ENCODE measurements around the gene PCNX2.
"Not testable (repeated sequence)": the region's sequence is repeated elsewhere in the genome, so short reads cannot be mapped to it uniquely, and the experiment has no call there.

Gene PCNX2

GRCh38 chr1:233144434-233144833 lies 151.1 kb downstream of the PCNX2 start:
- no peak for DNase-seq

- no peak for DNase-seq
Observed at GRCh38 chr1:233143241-233143640, 152.3 kb downstream of the PCNX2 start.

- no peak for DNase-seq
Observed at GRCh38 chr1:233140974-233141373, 154.6 kb downstream of the PCNX2 start.

GRCh38 chr1:233140499-233140898 lies 155.0 kb downstream of the PCNX2 start:
- no peak for DNase-seq

DNA sequence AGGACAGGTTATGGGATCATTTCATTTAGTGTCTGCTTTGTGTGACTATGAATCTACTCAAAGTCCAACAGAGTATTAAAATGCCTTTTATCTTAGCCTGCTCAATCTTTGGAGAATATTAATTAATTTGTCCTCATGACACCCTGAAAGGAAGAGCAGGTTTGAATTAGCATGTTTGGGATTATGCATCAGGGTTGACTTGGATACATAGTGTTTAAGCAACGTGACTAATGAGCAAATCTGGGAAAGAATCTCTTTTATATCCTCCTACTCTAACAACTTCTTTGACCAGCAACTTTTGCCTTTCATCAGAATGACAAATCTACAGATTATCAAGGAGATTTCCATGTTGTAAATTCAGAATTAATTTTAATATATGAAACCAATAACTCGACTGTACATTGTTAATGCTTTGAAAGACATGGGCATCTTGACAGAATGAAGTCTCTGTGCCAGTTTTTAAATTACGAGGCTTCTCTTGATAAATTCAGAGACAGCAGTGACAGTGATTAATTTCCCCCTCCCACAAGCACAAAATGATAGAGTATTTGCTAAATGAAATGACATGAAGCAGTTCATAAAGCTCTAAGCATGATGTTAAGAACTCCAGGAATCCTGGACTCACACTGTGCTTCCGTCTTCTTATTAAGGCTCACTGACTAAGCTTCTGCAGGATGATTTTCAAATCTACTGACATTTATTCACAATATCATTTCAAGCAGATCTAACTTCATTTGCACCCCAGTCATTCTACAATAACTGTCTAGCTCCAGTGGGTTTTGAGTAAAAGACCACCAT lies 156.5 kb downstream of the PCNX2 start:
- DNase-seq = no peak

GRCh38 chr1:233135833-233136232 lies 159.7 kb downstream of the PCNX2 start:
- no peak for DNase-seq

GRCh38 chr1:233132445-233132844 lies 163.1 kb downstream of the PCNX2 start:
- no peak for DNase-seq

GRCh38 chr1:233129031-233129430 lies 166.5 kb downstream of the PCNX2 start:
- DNase-seq = not testable (repeated sequence)

DNA sequence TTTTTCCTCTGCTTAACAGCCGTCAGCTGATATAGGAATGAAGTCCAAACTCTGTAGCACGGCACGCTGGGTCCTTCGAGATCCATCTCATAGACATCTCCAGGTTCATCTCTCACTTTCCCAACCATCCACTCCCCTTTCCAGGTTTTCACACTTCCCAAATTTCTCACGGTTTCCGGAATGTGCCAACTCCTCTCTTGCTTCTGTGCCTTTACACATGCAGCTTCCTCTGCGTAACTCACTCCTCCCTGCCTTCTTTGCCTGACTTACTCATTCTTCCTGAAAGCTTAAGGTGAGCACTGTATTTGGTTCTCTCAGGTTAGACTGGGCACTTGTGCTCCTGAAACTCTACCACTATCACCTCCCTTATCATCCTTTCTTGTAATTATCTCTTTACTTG lies 168.4 kb downstream of the PCNX2 start:
- DNase-seq = no peak

DNA sequence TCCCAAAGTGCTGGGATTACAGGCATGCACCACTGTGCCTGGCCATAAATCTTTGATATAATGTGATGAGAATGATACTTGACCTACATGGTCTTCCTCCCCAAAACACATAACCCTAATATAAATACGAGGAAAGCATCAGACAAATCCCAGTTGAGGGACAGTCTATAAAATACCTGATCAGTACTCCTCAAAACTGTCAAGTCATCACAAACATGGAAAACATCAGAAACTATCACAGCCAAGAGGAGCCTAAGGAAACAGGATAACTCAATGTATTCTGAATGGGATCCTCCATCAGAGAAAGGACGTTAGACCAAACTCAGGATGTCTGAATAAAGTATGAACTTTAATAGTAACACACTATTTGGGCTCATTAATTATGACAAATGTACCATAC lies 172.7 kb downstream of the PCNX2 start:
- no peak for DNase-seq

GRCh38 chr1:233121947-233122559 lies 173.5 kb downstream of the PCNX2 start:
- no peak for DNase-seq

- DNase-seq = no peak
Observed at GRCh38 chr1:233114860-233115259, 180.7 kb downstream of the PCNX2 start.

DNA sequence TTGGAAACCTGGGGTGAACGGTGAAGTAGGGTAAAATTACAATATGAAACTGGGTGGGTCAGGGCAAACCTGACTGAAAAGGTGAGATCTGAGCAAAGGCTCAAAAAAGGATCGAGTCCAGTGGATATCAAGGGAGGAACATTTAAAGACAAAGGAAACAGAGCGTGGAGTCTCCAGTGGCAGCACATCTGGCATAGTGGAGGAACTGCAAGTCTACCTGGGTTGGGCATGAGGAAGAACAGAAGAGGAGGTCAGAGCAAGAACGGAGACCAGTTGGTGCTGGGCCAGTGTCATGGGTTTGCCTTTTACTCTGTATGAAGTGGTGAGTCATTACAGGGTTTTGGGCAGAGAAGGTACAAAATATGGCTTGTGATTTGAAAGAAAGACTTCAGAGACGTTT lies 181.4 kb downstream of the PCNX2 start:
- no peak for DNase-seq

DNA sequence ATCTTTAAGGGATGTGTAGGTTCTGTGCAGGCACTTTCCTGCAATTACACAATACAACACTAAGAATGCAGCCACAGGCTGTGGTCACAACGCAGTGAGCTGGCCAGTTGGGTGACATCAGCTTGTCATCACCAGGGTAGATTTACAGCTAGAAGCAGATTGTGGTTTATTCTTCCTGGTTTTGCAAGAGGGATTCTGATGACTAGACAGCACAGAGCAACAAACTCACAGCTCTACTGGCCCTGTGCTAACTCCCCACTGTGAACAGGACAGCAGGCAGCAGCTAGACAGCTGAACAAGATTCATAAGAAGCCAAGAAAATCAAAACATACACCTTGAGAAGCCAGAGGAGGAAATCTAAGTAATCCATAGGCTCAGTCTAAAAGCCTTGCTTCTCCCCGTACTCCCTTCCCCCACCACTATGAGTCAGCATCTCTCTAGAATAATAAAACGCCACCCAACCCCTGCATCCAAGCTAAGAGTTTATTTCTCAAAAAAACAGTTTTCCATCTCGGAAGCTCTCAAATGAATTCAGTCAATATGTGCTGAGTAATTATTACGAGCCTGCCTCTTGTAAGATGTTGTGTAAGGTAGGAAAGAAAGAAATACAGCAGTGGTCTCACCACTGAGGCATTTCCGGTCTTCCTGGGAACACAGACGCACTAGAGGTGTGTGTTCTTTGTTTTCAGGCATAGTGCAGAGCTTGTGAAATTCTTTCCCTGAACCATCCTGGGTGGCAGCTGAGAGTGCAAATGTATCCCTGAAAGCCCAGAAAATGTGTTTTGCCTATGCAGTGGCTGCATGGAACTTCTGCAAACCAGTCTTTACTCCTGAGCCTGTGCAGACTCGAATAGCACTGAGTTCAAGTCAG lies 182.3 kb downstream of the PCNX2 start:
- no peak for DNase-seq

GRCh38 chr1:233112186-233113008 lies 183.1 kb downstream of the PCNX2 start:
- no peak for DNase-seq

DNA sequence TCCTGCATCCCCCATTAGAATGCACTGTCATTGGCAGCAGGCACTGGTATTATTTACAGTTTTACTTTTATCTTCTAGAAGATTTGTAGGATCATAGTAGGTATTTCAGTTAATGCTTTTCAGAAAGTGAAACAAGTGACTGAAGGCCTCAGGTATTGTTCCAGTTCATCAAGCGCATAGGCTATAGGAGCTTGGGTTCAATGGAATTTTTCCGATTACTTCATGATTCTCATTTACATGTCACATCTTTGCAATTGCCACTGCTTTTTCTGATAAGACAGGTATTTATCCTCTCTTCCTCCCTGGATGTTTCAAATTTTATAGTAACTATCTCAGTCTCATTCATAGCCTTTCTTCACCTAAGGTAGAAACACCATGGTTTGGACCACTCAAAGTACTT lies 183.8 kb downstream of the PCNX2 start:
- no peak for DNase-seq

DNA sequence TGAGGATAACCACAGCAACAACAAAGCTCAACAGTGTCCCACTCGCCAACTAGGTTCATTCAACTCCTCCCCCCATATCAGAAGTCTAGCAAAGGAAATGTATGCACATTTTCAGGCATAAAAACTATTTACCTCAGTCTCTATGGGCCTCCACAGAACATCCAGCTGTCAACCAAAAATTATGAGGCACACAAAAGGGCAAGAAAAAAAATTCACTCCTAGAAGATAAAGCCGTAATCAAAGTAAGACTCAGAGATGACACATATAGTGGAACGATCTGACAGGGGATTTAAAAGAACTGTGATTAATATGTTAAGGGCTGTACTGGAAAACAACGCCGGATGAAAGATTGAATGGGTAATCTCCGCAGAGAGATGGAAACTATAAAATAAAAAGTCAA lies 186.4 kb downstream of the PCNX2 start:
- DNase-seq = no peak

- not testable (repeated sequence) for DNase-seq
Observed at GRCh38 chr1:233107716-233108130, 187.8 kb downstream of the PCNX2 start.

DNA sequence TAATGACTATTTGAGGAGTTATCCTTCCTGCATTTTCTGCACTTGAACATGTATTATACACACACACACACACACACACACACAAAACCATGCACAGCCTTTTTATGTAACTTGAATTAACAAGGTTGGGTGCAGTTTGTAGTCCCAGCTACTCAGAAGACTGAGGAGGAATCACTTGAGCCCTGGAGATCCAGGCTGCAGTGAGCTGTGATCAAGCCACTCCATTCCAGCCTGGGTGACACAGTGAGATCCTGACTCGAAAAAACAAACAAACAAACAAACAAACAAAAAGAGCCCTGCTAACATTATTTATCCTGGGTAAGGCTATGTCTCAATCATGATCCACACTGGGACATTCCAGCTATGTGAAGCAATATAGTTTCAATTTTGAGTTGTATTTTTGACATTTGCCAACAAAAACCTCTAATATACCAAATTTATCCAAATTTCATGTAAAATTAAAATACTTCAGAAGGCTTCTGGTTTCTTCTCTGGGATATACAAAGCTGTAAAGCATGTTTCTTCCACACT lies 188.3 kb downstream of the PCNX2 start:
- no peak for DNase-seq

DNA sequence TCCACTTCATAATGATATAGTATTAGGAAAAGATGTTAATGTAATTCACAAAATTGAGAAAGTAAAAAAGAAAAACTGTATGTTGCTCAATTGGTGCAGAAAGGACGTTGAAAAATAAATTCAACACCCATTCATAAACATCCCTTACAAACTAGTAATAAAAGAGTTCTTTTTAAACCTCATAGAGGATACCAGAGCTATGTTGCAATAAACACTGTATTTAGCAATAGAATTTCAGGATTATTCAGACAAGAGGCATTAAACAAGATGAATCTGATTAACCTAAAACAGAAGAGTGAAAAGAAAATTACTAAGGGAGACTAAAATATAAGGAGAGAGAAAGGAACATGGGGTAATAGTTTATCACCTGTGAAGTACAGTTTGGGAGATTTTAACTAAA lies 190.3 kb downstream of the PCNX2 start:
- DNase-seq = no peak

- no peak for DNase-seq
Observed at GRCh38 chr1:233102341-233102740, 193.2 kb downstream of the PCNX2 start.

GRCh38 chr1:233097959-233098580 lies 197.5 kb downstream of the PCNX2 start:
- DNase-seq = no peak
